A549 (cell line): ENCODE results near the gene PRAMEF1. TPM values are rescaled to one million over a fixed set of nuclear protein-coding genes. Genes with fewer than 3 reads are reported as not detected.
A peak's percentile ranks its signal among the peaks of the same experiment; 100 is the strongest.
"Not testable (repeated sequence)": the region's sequence is repeated elsewhere in the genome, so short reads cannot be mapped to it uniquely, and the experiment has no call there.

Experiments used
- ATAC-seq, 2 experiments: fragments of 200-7000 bp in 1 of 2; fragments of >200 bp in 1 of 2; cut with Nextera tagmentation in 1 of 2; cut with Tn5 transposase in 1 of 2; 3 replicates each; pipeline versions ENCODE4 v1.8.0 to v1.9.1; 2018 to 2020; ENCODE audit warnings: mild to moderate bottlenecking in 1 of 2, moderate library complexity in 1 of 2
- CTCF ChIA-PET: fragments of 300-600 bp; sonication (Branson Sonifier 250); formaldehyde crosslinking; extraction: SDS; loops from one replicate; lab custom pipeline; 2021; ENCODE audit warnings: antibody characterized with exemption, inconsistent platforms; lab: Yijun Ruan, JAX
- POLR2A ChIA-PET: fragments of 350-600 bp; formaldehyde crosslinking; extraction: SDS; loops from one replicate; lab custom pipeline; 2021; ENCODE audit warnings: antibody characterized with exemption, inconsistent platforms; lab: Yijun Ruan, JAX
- DNase-seq, 2 experiments: peaks; one replicate each; pipeline versions ENCODE4 v3.0.0 to v3.0.0-alpha.2; 2011 to 2016; ENCODE audit warnings: low read depth in 1 of 2, low spot score in 1 of 2
- FAIRE-seq: peaks from 2 replicates; lab custom pipeline; 2011; peaks lifted over from hg19 to GRCh38; lab: Jason Lieb, UNC
- H3K27ac ChIP-seq, 2 experiments: fragments of >200 bp; sonication (Bioruptor Twin); formaldehyde crosslinking; 3 replicates each; pipeline ENCODE4 v1.5.1; 2016 to 2017
- H3K4me1 ChIP-seq: fragments of >200 bp; sonication (Bioruptor Twin); formaldehyde crosslinking; 3 replicates; pipeline ENCODE4 v1.6.1; 2016
- H3K4me2 ChIP-seq: fragments of >200 bp; sonication (Bioruptor Twin); formaldehyde crosslinking; 3 replicates; pipeline ENCODE4 v1.6.1; 2016
- H3K4me3 ChIP-seq: fragments of >200 bp; sonication (Bioruptor Twin); formaldehyde crosslinking; 3 replicates; pipeline ENCODE4 v1.5.1; 2016
- H3K9me3 ChIP-seq: fragments of >200 bp; sonication (Bioruptor Twin); formaldehyde crosslinking; 3 replicates; pipeline ENCODE4 v1.6.1; 2016
- CBX2 ChIP-seq: fragments of 200-600 bp; sonication (generic); IDR thresholded peaks from 2 replicates; pipeline ENCODE4 v1.6.1; 2016; ENCODE audit warnings: low read depth, mild to moderate bottlenecking, borderline replicate concordance
- CTCF ChIP-seq: fragments of >200 bp; sonication (Bioruptor Twin); formaldehyde crosslinking; IDR thresholded peaks from 3 replicates; pipeline ENCODE4 v1.5.1; 2016
- E2F6 ChIP-seq: IDR thresholded peaks from 2 replicates; pipeline ENCODE4 v1.6.1; 2012; ENCODE audit warnings: low read depth, borderline replicate concordance
- HEYL ChIP-seq: fragments of 250-450 bp; sonication (Bioruptor Pico); IDR thresholded peaks from 2 replicates; pipeline ENCODE4 v1.8.0; 2021; ENCODE audit warnings: mild to moderate bottlenecking, moderate library complexity
- HOXA7 ChIP-seq: fragments of 250-450 bp; sonication (Bioruptor Pico); IDR thresholded peaks from 2 replicates; pipeline ENCODE4 v1.5.0; 2020; ENCODE audit warnings: mild to moderate bottlenecking, moderate library complexity
- KDM5A ChIP-seq: fragments of 200-600 bp; sonication (generic); IDR thresholded peaks from 2 replicates; pipeline ENCODE4 v1.6.1; 2016; ENCODE audit warnings: antibody characterized with exemption, mild to moderate bottlenecking
- MAX ChIP-seq: IDR thresholded peaks from 2 replicates; pipeline ENCODE4 v1.6.1; 2012
- RAD21 ChIP-seq, 2 experiments: fragments of >200 bp in 1 of 2; sonication (Bioruptor Twin) in 1 of 2; formaldehyde crosslinking in 1 of 2; IDR thresholded peaks in 1 of 2; conservative IDR thresholded peaks in 1 of 2; 2 replicates in 1 of 2; 3 replicates in 1 of 2; pipeline ENCODE4 v1.6.1; 2012 to 2018; ENCODE audit warnings: inconsistent platforms in 1 of 2
- SMC3 ChIP-seq: fragments of >200 bp; sonication (Bioruptor Twin); formaldehyde crosslinking; IDR thresholded peaks from 3 replicates; pipeline ENCODE4 v1.6.1; 2018; ENCODE audit warnings: inconsistent platforms
- TFCP2L1 ChIP-seq: fragments of 250-450 bp; sonication (Bioruptor Pico); IDR thresholded peaks from 2 replicates; pipeline ENCODE4 v1.5.0; 2021; ENCODE audit warnings: mild to moderate bottlenecking
- USF2 ChIP-seq: fragments of 450-650 bp; IDR thresholded peaks from 2 replicates; pipeline ENCODE4 v1.6.1; 2014; ENCODE audit warnings: antibody characterized with exemption
- ZFP36 ChIP-seq: fragments of 450-650 bp; IDR thresholded peaks from 2 replicates; pipeline ENCODE4 v1.6.1; 2014; ENCODE audit warnings: borderline replicate concordance; ENCODE audit not compliant: partially characterized antibody
- WGBS: methylation state at CpG from one replicate; pipeline ENCODE4 v1.1.6; 2017; ENCODE audit errors: missing lambda C conversion rate; 5-methylcytosine and 5-hydroxymethylcytosine counted together
- polyA plus RNA-seq, 4 experiments: library from polyadenylated mRNA; depleted of rRNA in 3 of 4; stranded (reverse); fragments of >200 nt; fragmentation: RNase III in 1 of 4; extraction: RNeasy Plus Mini Kit Qiagen cat#74134 plus additional on column Dnase treatment in 1 of 4; gene quantifications; 2 replicates in 3 of 4; 3 replicates in 1 of 4; pipeline ENCODE4 v1.2.3, GENCODE V29; 2011 to 2017

PRAMEF1 gene
- polyA plus RNA-seq, 2 of the 4 experiments (the other 2 are of a cell fraction), result not detected

GRCh38 chr1:12781488-12781887 is 9.7 kb upstream of the PRAMEF1 start:
- DNase-seq, FAIRE-seq, CTCF ChIA-PET, ATAC-seq, H3K27ac ChIP-seq, H3K4me1 ChIP-seq, H3K4me3 ChIP-seq, POLR2A ChIA-PET, H3K4me2 ChIP-seq, H3K9me3 ChIP-seq: not testable (repeated sequence)
- TF ChIP-seq SMC3 (0 out of 3 replicates have a peak, but pooled peaks have one; percentile 22), CTCF (peak; percentile 25), RAD21 (conservative IDR thresholded peaks at IDR 0.05 in 1 of 2, IDR thresholded peaks at IDR 0.05 in 1 of 2) (peak; percentile 43 to 57; a peak in 3 of 5 replicates)
- 0% methylated on average over 5 of the region's 5 CpGs for WGBS

- H3K4me2 ChIP-seq, result not testable (repeated sequence)
- TF ChIP-seq CTCF (peak; percentile 18; the same call in 1 of the 3 replicates), RAD21 (conservative IDR thresholded peaks at IDR 0.05 in 1 of 2, IDR thresholded peaks at IDR 0.05 in 1 of 2) (peak; percentile 23 to 51; a peak in 3 of 5 replicates)
- TF ChIP-seq, all 56 proteins: peak for 2; not testable (repeated sequence) for 54
- H3K9me3 ChIP-seq, H3K27ac ChIP-seq, CTCF ChIA-PET, H3K4me3 ChIP-seq, POLR2A ChIA-PET, H3K4me1 ChIP-seq, FAIRE-seq: not testable (repeated sequence)
- DNase-seq, result peak in 1 of 2 experiments; percentile 6
- 16% methylated on average over 5 of the region's 7 CpGs for WGBS
- peak in 1 of 2 experiments; percentile 40; a peak in 1 of 6 replicates for ATAC-seq
Observed at GRCh38 chr1:12783783-12784182, 7.4 kb upstream of the PRAMEF1 start.

- WGBS, result 46% methylated on average over 7 of the region's 8 CpGs
- H3K9me3 ChIP-seq, CTCF ChIA-PET, H3K27ac ChIP-seq, POLR2A ChIA-PET, ATAC-seq, H3K4me3 ChIP-seq, FAIRE-seq, H3K4me2 ChIP-seq, H3K4me1 ChIP-seq: not testable (repeated sequence)
- peak in 1 of 2 experiments; percentile 7 for DNase-seq
Observed at GRCh38 chr1:12784729-12785128, 6.5 kb upstream of the PRAMEF1 start.

DNA sequence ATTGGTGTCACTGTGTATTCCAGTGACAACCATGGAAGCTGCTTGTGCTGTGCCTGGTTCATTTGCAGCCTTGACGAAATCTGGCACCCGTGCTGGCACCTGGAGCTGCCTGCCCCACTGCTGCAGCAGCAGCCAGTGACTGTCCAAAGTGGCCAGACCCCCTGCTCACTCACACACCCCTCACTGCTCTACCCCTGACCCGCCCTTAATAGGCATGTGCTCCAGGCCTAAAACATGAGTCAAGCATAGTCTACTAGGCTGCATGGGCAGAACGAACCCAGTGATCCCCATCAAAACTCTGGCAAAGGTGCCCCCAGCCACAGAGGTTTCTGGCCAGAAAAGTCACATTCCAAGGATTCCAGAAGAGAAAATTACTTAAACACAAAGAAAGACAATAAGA is 7.7 kb downstream of the PRAMEF1 start:
- no peak for TF ChIP-seq TFCP2L1 (CRISPR knock-in tag)
- no peak for TF ChIP-seq KDM5A
- TF ChIP-seq MAX, result no peak
- no peak for TF ChIP-seq ZFP36
- no peak for TF ChIP-seq HOXA7
- TF ChIP-seq CBX2, result no peak
- TF ChIP-seq RAD21 (conservative IDR thresholded peaks at IDR 0.05 in 1 of 2, IDR thresholded peaks at IDR 0.05 in 1 of 2), result no peak
- TF ChIP-seq HEYL, result no peak
- TF ChIP-seq USF2, result no peak
- TF ChIP-seq E2F6, result no peak
- no peak for ATAC-seq
- H3K9me3 ChIP-seq, result no peaks in the 10 kb centered on the region
- no peaks in the 10 kb centered on the region for H3K4me1 ChIP-seq
- POLR2A ChIA-PET, result no interaction called here
- CTCF ChIA-PET, result no interaction called here
- H3K4me2 ChIP-seq, result no peak overlapping the region
- no peak overlapping the region for H3K4me3 ChIP-seq
- no peak for FAIRE-seq
- no peak for DNase-seq
- no CpG with 5 or more reads among the region's 4 CpGs for WGBS
- no peak overlapping the region for H3K27ac ChIP-seq
